NCI-H774 (cell line): Measurements from ENCODE around the gene HTR7.
"Not testable (repeated sequence)": the region's sequence is repeated elsewhere in the genome, so short reads cannot be mapped to it uniquely, and the experiment has no call there.

Experiments
- DNase-seq: peaks from one replicate; lab custom pipeline; 2025; lab: John Stamatoyannopoulos, UW

Gene HTR7

DNA sequence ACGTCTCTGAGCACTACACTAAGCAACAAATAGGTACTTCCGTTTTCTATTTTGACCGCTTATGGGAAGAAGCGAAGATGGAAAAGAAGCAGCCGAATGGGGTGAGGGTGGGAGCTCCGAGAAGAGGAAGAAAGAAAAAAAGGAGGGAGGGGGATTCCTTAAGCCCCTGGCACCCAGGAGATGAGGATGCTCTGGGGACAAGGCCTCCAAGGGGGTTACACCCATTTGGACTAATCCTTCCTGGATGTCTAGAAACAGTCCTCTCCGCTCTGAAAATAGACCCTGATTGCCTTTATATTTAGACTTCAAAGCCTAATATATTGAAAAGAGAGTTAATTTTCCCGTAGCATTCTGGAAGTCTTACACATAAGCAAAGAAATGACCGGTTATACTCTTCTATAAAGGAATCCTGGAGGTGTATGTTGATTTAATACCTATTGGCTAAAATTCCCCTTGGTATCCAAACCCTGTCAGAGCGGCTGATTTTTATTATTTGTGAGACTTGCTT, 676 bp upstream of the HTR7 start:
- no peak for DNase-seq

DNA sequence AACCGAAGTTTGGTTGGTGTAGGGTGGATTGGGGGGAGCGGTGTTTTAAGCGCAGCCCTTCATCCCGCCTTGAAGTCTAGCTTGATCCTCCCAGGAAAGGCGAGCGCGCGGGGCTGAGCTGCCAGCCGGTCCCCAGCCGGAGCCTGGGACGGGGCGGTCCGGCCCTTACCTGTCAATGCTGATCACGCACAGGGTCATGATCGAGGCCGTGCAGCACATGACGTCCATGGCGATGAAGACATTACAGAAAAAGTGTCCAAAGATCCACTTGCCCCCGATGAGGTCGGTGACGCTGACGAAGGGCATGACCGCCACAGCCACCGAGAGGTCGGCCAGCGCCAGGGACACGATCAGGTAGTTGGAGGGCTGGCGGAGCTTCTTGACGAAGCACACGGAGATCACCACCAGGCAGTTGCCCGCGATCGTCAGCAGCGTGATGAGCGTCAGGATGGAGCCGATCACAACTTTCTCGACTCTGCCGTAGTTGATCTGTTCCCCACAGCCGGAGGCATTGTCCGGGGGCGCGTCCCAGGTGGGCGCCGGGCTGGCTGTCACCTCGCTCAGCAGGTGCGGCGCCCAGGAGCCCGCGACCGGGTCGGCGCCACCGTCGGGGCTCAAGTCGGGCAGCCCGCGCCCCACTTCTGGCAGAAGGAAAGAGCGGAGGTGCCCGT, 740 bp downstream of the HTR7 start:
- no peak for DNase-seq

DNA sequence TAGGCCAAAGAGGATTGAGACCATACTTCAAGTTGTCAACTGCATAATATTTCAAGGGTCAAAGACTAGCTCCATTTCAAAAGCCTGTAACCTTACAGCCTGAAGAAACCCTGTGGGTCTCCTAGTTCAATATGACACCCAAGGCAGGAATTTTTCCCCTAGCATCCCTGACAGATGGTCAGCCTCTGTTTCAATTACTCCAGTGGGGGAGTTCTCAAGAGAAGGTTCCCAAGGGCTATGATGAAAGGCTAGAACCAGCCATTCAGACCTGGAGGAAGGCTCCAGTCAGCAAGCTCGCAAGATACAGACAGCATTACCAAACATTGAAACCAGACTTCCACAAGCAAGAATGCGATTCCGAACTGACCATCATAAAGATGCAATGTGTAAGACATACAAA, 1.6 kb downstream of the HTR7 start:
- no peak for DNase-seq

DNA sequence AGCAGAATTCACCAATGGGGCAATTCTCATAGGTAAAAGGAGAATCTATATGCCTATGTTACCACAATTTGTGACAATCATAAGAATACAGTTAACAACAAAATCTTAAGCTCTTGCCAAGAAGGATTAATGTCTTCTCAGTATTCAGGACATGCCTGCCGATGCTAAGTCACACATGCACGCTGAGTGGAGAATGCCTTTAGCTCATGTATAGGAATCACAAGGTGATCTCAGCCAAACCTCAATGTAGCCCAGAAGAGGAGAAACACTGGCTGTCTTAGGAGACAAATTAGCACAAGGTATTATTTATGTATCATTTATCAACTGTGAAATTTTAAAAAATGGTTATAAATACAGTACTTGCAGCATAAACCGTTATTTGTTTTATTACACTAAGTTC, 2.7 kb downstream of the HTR7 start:
- DNase-seq, result no peak

DNA sequence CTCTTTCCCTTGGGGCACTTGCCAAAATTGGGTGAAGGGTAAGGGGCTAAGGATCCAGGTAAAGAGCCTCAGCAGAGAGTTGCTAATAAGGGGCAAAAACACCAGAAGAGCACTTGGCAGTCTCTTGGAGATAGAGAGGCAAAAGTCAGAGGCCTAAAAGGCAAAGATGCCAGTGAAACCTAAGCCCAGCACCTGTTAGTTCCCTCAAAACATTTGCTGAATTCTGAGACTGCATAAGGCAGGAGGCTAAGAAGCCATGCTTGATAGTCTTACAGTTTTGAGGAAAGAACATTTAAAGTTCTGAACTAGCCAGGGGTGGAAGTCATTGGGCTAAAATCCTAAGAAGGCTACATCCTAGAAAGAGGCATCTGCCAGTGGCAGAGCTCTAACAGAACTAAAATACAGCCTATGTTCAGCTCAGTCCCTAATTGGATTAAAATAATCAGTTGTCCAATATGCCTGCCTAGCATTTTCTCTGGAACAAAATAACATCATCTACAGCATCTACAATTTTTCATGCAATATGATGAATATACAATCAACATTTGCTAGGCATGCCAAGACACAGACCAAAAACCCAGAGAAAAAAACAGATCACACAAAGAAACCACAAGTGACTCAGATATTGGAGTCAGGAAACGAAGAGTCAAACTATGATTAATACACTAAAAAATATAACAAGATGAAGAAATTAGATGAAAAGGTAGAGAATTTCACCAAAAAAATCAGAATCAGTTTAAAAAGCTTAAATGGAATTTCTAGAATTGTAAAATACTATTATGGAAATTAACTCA, 7.7 kb downstream of the HTR7 start:
- no peak for DNase-seq

DNA sequence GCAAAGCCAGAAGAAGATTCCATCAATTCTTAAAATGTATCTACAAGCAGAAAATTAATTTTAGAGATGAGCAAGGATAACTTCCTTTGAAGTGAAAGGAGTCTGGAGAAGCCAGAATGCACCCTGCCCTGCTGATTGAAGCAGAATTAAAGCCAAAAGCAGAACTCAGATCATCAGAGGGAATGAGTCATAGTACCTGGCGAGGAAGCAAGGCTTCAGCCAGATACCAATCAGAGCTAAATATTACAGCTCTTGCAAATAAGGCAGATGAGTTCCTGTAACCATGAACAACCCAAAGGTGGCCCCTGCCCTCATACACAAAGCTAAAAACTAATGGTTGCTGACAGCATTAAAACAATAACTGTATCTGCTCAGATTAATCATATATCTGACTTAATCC, 10.4 kb downstream of the HTR7 start:
- DNase-seq, result no peak

DNA sequence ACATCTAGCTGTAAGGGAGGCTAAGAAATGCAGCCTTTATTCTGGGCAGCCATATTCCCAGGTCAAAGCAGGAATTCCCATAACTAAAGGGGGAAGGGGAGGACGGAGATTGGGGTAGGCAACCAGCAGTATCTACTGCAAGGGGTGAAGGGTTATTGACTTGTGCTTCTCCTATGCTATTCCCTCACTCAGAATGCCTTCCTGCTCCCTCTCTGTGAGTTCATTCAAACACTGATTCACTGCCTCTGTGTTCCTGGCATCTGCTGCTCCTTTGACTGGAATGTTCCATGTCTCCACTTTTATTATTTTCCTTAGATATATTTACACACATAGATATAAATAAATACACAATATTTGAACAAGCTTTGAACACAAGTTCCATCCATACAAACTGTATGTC, 11.1 kb downstream of the HTR7 start:
- DNase-seq, result no peak

DNA sequence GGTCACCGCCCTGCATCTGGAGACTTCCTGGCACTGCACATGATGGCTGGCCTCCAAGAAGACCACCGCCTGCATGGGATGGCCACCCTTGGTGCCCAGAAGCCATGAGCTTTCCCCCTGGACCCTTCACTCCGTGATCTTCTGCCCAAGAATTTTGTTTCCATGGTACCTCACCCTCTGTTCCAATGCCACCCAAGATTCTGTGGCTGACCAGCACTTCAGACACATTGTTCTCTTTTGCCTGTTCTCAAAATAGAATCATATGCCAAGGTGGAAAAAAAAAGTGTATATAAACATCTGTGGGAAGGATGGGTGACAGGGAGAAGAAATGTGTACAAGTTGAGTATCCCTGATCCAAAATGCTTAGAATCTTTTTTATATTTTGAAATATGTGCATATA, 12.1 kb downstream of the HTR7 start:
- no peak for DNase-seq

DNA sequence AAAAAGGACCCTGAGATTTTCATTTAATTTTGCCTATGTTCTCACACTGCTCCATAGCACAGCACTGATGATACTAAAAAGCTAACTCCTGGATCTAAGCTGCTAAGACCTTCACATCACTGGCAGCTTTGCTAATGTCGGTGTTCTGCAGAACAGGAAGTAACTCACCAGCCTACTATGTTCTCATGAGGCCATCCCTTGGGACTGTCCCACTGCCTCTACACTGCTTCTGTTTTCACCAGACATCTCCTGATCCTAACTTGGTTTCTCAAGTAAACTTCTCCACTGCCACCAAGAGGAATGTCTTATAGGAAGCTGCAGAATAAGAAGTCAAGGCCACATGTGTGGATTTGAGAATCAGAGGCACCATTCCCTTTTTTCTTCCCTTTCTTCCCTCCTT, 15.1 kb downstream of the HTR7 start:
- no peak for DNase-seq

DNA sequence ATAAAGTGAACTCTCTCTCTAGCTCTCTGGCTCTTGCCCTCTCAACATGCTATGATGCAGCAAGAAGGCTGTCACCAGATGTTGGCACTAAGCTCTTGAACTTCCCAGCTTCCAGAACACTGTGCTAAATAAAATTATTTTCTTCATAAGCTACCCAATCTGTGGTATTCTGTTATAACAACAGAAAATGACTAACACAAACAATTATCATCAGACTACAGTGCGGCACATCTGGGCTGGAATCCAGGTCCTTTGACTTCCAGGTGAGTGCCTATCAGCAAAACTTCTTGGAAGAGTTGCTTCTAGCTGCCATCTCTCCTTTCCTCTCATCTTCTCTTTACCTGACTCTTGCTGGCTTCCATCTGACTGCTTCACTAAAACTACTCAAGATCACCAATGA, 20.4 kb downstream of the HTR7 start:
- DNase-seq, result no peak

DNA sequence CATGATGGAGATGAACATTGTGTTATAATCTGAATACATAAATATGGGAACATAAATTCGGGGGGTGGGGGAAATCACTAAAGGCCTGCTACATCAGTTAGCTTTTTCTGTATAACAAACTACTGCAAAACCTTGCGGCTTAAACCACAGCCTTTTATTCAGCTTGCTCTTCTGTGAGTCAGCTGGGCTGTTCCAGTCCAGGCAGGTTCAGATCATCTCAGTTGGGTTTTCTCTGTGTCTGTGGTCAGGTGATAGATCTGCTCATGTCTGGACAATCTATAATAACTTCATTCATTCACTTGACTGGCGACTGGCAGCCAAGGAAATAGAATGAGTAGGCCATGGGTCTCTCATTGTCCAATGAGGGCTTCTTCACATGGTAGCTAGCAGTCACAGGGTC, 23.5 kb downstream of the HTR7 start:
- DNase-seq, result no peak

DNA sequence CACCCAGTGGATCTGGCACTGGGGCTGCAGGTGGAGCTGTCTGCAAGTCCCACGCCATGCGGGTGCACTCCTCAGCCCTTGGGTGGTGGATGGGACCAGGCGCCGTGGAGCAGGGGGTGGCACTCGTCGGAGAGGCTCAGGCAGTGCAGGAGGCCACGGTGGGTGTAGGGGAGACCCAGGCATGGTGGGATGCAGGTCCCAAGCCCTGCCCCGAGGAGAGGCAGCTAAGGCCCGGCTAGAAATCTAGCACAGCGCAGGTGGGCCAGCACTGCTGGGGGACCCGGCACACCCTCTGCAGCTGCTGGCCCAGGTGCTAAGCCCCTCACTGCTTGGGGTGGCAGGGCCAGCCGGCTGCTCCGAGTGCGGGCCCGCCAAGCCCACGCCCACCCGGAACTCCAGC, 25.7 kb downstream of the HTR7 start:
- no peak for DNase-seq

DNA sequence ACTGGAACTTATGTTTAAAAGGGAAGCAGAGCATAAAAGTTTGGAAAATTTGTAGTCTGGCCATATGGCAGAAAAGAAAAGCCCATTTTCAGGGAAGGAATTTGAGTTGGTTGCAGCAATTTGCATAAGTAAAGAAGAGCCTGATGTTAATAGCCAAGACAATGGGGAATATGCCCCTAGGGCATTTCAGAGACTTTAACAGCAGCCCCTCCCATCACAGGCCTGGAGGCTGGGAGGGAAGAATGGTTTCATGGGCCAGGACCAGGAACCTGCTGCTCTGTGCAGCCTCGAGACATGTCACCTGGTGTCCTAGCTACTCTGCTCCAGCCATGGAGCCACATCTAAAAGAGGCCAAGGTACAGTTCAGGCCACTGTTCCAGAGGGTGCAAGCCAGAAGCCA, 35.3 kb downstream of the HTR7 start:
- DNase-seq, result no peak

DNA sequence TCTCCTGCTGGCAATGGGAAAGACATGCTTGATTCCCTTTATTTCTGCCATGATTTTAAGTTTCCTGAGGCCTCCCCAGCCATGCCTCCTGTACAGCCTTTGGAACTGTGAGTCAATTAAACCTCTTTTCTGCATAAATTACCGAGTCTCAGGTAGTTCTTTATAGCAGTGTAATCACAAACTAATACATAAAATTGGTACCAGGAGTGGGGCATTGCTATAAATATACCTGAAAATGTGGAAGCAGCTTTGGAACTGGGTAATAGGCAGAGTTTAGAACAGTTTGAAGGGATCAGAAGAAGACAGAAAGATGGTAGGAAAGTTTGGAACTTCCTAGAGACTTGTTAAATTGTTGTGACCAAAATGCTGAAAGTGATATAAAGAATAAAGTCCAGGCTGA, 36.0 kb downstream of the HTR7 start:
- not testable (repeated sequence) for DNase-seq

DNA sequence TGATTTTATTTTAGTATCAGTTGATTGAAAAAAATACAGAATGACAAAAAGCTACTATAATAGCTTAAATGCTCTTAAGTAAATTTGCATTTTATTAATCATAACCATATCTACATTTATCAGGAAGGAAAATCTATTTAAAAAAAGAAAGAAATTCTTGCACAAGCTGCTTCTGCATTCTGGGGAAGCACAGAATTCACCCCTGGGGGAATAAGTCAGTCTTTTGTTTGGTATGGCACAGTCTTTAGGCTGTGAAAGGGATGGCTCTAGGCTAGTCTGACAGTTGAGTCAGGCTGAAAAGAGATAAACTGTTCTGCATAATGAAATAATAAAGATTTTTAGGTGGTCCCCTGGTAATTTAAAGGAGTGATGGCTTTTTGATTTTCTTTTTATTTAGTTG, 37.9 kb downstream of the HTR7 start:
- DNase-seq, result no peak

DNA sequence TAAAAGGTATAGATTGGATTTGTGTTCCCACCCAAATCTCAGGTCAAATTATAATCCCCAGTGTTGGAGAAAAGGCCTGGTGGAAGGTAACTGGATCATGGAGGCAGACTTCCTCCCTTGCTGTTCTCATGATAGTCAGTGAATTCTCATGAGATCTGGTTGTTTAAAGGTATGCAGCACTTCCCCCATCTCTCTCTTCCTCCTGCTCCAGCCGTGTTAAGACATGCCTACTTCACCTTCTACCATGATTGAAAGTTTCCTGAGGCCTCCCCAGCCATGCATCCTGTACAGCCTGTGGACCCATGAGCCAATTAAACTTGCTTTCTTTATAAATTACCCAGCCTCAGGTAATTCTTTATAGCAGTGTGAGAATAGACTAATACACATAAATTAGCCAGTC, 39.1 kb downstream of the HTR7 start:
- DNase-seq, result no peak

DNA sequence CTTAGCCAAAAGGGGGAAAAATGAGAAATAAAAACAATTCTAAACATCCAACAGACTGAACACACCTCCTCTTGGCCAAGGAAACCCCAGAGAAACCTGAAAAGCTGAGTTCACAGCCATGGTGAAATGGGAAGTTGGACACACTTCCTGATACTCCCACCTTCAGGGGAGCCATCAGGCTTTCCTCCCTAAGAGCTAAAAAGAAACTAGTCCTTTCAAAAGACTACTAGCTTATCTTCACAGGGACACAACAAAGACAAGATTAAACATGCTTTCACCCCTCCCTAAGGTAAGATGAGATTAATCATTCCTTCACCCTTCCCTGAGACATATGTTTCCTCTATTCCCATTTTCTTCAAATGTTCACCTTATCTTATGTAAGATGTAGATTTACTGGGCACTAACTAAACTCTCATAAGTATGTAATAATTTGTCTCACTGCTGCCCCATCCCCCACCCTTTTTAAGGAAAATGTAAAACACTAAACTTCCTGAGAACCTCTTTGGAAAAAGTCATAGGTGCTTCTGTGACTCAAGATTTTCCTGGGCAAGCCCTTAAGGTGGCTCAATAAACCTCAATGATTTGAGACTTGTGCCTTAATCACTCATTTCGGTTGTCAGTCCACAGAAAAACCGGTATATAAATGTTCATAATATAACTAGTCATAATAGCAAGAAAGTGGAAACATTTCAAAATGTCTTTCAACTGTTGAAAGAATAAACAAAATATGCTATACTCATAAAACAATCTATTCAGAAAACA, 40.5 kb downstream of the HTR7 start:
- no peak for DNase-seq

DNA sequence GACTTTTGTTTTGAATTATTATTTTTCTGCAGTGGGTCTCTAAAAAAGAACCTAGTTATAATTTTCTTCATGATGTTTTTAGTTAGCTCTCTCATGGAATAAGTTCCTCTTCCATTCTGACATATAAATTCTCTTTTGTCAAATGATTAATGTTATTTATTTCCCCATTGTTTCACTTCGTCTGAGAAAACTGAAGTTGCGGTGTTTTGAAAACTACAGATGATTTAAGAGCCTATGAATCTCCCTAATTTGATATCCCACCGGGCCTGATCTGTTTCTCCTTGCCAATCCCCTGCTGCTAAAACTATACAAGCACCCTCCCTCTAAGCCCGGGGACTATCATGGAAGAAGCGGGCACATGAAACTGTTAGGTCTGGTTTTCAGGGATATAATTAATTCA, 41.4 kb downstream of the HTR7 start:
- DNase-seq, result no peak

DNA sequence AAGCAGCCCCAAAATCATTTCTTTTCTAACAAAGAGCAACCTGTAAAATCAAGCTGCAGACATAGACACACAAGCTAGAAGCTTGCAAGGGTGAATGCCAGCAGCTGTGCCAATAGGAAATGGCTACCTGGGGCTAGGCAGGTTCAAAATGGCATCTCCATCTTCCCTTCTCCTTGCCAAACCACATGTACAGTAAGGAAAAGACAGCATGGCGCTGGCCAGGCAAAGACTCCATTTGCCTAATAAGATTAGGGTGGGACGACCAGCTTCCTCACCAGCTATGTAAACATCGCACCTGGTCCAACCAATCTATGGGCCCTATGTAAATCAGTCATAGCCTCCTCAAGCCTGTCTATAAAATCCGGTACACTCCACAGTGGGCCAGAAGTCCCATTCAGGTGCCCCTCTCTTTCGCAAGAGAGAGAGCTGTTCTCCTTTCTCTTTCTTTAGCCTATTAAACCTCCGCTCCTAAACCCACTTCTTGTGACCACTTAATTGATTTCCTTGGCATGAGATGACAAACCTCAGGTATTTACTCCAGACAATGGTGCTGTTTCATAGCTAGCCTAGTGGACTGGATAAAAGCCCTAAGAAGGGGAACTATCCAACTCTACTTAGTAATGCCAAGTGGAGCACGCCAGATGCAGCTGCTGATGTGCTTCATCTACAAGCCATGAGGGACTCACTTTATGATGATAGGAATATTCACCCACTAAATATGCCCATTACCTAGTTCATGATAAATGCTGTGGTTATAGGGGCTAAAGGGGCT, 44.1 kb downstream of the HTR7 start:
- DNase-seq, result no peak

DNA sequence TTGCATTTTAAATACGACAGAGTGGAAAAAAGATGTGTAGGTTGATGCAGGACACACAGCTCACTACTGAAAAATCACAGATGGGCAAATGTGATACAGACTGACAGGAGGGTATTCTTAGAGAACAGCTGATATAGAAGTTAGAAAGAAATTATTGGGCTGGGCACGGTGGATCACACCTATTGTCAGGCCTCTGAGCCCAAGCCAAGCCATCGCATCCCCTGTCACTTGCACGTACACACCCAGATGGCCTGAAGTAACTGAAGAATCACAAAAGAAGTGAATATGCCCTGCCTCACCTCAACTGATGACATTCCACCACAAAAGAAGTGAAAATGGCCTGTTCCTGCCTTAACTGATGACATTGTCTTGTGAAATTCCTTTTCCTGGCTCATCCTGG, 50.7 kb downstream of the HTR7 start:
- DNase-seq, result not testable (repeated sequence)

DNA sequence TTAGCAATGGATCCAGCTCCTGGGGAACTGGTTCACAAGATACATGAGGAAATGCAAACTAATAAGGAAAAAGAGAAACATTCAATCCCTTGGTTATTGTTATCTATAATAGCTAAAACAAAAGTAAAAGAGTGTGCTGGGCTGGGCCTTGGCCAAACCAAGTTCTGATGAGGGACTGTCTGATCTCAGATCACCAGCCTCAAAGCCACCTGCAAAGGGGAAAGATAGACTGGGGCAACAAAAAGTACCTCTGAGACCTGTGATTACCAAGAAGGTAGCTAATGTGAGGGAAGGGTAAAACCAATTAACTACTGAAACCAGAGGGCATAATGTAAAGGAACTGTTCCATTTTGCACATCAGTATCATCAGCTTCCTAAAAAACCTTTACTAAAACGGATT, 51.2 kb downstream of the HTR7 start:
- no peak for DNase-seq

DNA sequence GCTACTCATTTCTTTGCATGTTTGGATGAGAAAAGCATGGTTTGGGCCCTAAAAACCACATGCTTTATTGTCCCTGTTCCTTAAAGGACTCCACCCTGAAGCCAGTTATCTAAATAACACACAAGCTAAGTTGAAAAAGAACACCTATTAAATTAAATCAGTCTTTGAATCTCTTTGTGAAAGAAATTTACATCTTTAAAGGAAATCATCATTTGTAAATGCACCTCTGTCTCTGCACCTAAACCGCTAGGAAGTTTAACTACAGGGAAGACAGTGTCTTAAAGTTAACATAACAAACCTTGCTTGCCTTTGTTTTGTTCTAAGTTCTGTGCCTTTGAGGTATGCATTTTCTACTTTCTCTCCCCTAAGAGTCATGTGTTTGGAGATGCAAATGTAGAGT, 52.6 kb downstream of the HTR7 start:
- no peak for DNase-seq
